Activated CD8-positive, alpha-beta T cell treated with anti-CD3 and anti-CD28 coated beads, Interleukin-2, amount 10 ng/mL, durations not matched to agents 7 days and 5 days (primary cell): Measurements from ENCODE around the gene BICC1. TPM values are rescaled to one million over a fixed set of nuclear protein-coding genes. Genes with fewer than 3 reads are reported as not detected.

Experiments
- ATAC-seq: fragments of 150-1000 bp; cut with Tn5 transposase; one replicate; pipeline ENCODE4 v1.10.0; 2021; ENCODE audit warnings: moderate library complexity
- CTCF ChIA-PET: fragments of 350-600 bp; sonication (Branson Sonifier 250); formaldehyde crosslinking; loops from one replicate; lab custom pipeline; 2021; ENCODE audit warnings: antibody characterized with exemption; lab: Charles Lee
- POLR2A ChIA-PET: fragments of 350-600 bp; sonication (Branson Sonifier 250); formaldehyde crosslinking; loops from one replicate; lab custom pipeline; 2021; ENCODE audit warnings: antibody characterized with exemption; lab: Charles Lee
- DNase-seq: peaks from one replicate; pipeline ENCODE4 v3.0.0-alpha.2; 2020
- H3K27ac Mint-ChIP-seq: one replicate; pipeline ENCODE4 v1.8.0; 2021; ENCODE audit warnings: mild to moderate bottlenecking, mixed read lengths
- H3K27me3 Mint-ChIP-seq: one replicate; pipeline ENCODE4 v1.8.0; 2021; ENCODE audit warnings: low read depth, mixed read lengths
- H3K36me3 Mint-ChIP-seq: one replicate; pipeline ENCODE4 v1.8.0; 2021; ENCODE audit warnings: low read depth, mixed read lengths
- H3K4me1 Mint-ChIP-seq: one replicate; pipeline ENCODE4 v1.8.0; 2021; ENCODE audit warnings: low read depth, mixed read lengths
- H3K4me3 Mint-ChIP-seq: one replicate; pipeline ENCODE4 v1.8.0; 2021; ENCODE audit warnings: mild to moderate bottlenecking, mixed read lengths
- H3K9me3 Mint-ChIP-seq: one replicate; pipeline ENCODE4 v1.8.0; 2022; ENCODE audit warnings: mixed read lengths; ENCODE audit not compliant: insufficient read depth
- total RNA-seq, 2 experiments: library from RNA; stranded (reverse); gene quantifications; one replicate each; pipeline ENCODE4 v1.2.3, GENCODE V29; 2021

The BICC1 gene
- total RNA-seq, 2 experiments from 2014 or later, result not detected

GRCh38 chr10:58481569-58482109, 31.0 kb upstream of the BICC1 start:
- ATAC-seq (no peak), DNase-seq (no peak)
- H3K9me3 Mint-ChIP-seq, result no peaks in the 10 kb centered on the region
- no peak overlapping the region for H3K4me3 Mint-ChIP-seq
- peaks cover 11% of the 10 kb centered on the region for H3K4me1 Mint-ChIP-seq
- H3K27me3 Mint-ChIP-seq, result peaks cover 15% of the 10 kb centered on the region
- no peak overlapping the region for H3K27ac Mint-ChIP-seq
- ChIA-PET POLR2A (no interaction called here), CTCF (no interaction called here)
- no peaks in the 10 kb centered on the region for H3K36me3 Mint-ChIP-seq

DNA sequence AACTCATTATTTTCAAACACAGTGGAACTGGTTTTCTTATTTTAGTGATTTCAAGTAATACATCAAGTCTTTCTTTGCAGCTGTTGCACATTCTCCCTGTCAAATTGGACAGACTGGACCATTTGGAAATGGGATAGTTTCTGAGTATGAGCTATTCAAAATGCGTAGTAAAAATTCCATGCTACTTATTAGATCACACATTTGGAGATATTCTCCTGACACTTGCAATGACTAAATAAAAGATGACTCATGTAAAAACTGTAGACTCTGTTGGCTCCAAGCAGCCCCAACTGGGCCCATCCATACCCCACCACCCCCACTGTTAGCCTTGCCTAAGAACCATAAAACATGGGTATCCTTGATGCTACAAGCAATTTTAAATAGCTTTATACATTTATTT, 25.9 kb upstream of the BICC1 start:
- Mint-ChIP-seq H3K4me1 (no peaks in the 10 kb centered on the region), H3K4me3 (no peak overlapping the region), H3K27me3 (peaks cover 13% of the 10 kb centered on the region), H3K9me3 (no peaks in the 10 kb centered on the region), H3K27ac (no peak overlapping the region), H3K36me3 (no peaks in the 10 kb centered on the region)
- ATAC-seq (no peak), DNase-seq (no peak)
- ChIA-PET POLR2A (no interaction called here), CTCF (no interaction called here)

DNA sequence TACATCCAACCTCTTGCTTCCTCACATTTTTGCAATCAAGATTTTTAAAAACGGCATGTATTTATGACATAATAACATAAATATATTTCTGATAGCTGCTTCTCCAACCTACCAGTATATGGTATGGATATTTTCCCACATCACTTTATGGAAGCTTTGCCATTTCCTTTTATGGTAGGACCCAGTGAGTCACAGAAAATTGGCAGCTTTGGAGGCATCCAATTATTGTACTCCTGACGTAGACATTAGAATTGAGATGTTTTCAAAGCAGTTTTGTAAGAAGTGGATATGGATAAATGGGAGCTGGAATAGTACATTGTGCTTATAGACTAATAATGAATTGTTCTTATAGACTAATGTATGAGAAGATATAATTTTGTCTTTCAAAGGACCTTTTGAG, 23.8 kb upstream of the BICC1 start:
- no peaks in the 10 kb centered on the region for H3K4me1 Mint-ChIP-seq
- no peak overlapping the region for H3K4me3 Mint-ChIP-seq
- peaks cover 5% of the 10 kb centered on the region for H3K27me3 Mint-ChIP-seq
- no peaks in the 10 kb centered on the region for H3K36me3 Mint-ChIP-seq
- ATAC-seq (no peak), DNase-seq (no peak)
- ChIA-PET POLR2A (no interaction called here), CTCF (no interaction called here)
- no peak overlapping the region for H3K27ac Mint-ChIP-seq
- H3K9me3 Mint-ChIP-seq, result no peaks in the 10 kb centered on the region

DNA sequence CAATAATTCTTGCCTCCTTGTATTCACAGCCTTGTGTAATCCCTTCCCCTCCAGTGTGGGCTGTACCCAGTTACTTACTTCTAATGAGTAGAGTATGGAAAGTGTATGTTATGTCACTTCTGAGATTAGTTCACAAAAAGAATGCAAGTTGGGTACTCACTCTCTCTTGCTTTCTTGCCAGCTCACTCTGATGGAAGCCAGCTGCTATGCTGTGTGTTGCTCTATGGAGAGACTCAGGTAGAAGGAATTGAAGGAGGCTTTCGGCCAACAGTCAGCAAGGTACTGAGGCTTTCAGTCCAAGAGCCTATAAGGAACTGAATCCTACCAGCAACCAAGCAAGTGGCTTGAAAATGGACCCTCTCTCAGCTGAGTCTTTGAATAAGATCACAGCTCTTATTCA, 9.7 kb upstream of the BICC1 start:
- peaks cover 22% of the 10 kb centered on the region for H3K27me3 Mint-ChIP-seq
- POLR2A ChIA-PET, result no interaction called here

DNA sequence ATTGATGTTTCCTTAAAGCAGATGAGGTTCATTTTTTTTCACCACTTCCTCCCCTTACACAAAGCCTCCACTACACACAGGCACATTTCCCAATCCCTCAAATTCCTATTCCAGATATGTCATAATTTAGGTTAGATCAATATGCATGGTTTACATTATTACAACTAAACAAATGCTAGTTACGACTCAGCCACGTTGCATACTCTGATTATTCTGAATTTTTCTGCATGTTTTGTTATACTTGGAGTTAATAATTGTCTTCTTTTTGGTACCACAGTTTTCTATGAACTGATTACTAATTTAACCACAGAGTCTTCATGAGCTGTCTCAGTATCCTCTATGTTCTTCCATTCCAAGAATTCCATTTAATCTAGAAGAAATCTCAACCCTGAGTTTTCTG, 4.4 kb upstream of the BICC1 start:
- no peaks in the 10 kb centered on the region for H3K9me3 Mint-ChIP-seq
- no peak for DNase-seq
- H3K4me3 Mint-ChIP-seq, result no peak overlapping the region
- H3K36me3 Mint-ChIP-seq, result no peaks in the 10 kb centered on the region
- ChIA-PET POLR2A (no interaction called here), CTCF (no interaction called here)
- H3K27ac Mint-ChIP-seq, result no peak overlapping the region
- ATAC-seq, result no peak
- H3K27me3 Mint-ChIP-seq, result peaks cover 15% of the 10 kb centered on the region
- H3K4me1 Mint-ChIP-seq, result peaks cover 3% of the 10 kb centered on the region

More for the DNA sequence above, 9.7 kb upstream of the BICC1 start:
- no peak overlapping the region for H3K27ac Mint-ChIP-seq
- no peaks in the 10 kb centered on the region for H3K36me3 Mint-ChIP-seq
- H3K4me3 Mint-ChIP-seq, result no peak overlapping the region
- CTCF ChIA-PET, result interaction anchor here (1.4 kb wide), 1 partner anchor 28 kb away, joined by 4 read pairs; no protein-coding TSS in a partner anchor
- H3K9me3 Mint-ChIP-seq, result no peaks in the 10 kb centered on the region
- ATAC-seq (no peak), DNase-seq (no peak)
- H3K4me1 Mint-ChIP-seq, result no peaks in the 10 kb centered on the region

DNA sequence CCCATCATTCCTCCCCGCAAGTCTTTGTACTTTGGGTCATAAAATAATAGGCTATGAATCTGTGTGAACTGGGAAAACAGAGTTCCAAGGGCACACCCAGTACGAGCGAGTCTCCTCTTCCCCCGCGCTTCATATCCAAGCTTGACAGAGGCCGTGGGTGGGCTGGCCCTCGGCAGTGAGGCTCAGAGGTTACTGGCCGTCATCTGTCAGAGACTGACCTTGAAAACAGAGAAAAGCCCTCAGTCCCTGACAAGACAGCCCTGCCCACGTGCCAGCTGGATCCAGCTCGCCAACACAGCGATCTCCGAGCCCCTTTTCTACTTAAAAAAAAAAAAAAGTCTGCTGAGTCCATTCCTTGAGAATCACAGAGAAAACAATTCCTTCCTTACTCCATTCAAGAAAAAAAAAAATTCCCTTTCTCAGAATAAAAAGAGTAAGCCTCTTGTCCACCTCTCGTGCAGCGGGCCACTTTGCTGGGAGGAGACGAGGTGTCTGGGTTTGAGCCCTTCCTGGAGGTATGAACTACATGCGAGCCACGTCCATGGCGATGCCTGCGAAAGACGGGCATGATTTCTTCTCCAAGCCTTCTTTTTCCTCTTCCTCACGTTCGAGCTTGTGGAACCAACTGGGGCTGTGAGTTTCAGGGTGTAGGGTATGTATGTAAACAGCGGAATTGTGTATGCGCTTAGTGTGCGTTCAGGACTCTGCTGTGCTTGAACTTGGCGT, 744 bp upstream of the BICC1 start:
- no peaks in the 10 kb centered on the region for H3K9me3 Mint-ChIP-seq
- DNase-seq (no peak), ATAC-seq (peak; percentile 19)
- H3K27ac Mint-ChIP-seq, result no peak overlapping the region
- ChIA-PET POLR2A (no interaction called here), CTCF (interaction anchor here (1.3 kb wide), 1 partner anchor 212 kb away, joined by 5 read pairs; no protein-coding TSS in a partner anchor)
- peak overlapping the region; percentile 52 for H3K4me3 Mint-ChIP-seq
- H3K27me3 Mint-ChIP-seq, result peaks cover 29% of the 10 kb centered on the region
- peaks cover 9% of the 10 kb centered on the region for H3K4me1 Mint-ChIP-seq
- H3K36me3 Mint-ChIP-seq, result no peaks in the 10 kb centered on the region

DNA sequence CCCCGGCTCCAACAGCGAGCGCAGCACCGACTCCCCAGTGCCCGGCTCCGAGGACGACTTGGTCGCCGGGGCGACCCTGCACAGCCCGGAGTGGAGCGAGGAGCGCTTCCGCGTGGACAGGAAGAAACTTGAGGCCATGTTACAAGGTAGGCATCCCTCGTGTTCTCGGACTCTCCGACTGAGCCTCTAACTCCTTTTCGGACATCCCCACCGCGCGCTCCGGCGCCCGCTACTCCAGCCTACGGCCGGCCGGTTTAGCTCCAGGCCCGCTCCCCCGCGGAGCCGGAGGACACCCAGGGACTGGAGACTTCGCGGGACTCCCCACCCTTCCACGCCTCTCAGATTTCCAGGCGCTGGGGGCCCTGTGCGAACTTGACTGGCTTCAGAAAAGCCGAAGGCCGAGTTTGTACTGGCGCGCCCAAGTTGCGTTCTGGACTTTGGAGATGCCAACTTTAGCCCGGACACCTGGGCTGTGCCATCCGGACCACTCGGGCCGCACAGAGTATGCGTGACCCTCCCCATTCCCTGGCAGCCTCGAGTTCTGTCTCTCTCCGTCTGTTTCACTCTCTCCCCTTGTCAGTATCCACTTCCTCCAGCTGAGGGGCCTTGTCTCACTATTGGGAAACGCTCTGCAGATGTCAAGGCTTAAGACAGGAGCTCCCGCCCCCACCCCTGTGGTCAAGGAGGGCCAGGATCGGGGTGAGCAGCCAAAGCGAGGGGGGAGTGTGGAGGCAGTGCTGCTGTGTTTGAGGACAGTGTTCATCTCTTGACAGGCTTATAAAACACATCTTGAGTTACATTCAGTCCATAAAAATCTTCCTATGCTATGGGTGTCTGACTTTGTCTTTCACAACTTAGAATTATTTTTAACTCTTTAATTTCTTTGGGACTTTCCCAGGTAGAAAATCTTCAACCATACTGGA, 777 bp downstream of the BICC1 start:
- Mint-ChIP-seq H3K27ac (no peak overlapping the region), H3K4me1 (peaks cover 9% of the 10 kb centered on the region), H3K27me3 (peaks cover 40% of the 10 kb centered on the region), H3K36me3 (no peaks in the 10 kb centered on the region), H3K4me3 (peak overlapping the region; percentile 49), H3K9me3 (no peaks in the 10 kb centered on the region)
- DNase-seq (no peak), ATAC-seq (peak; percentile 42)
- CTCF ChIA-PET, result no interaction called here
- POLR2A ChIA-PET, result no interaction called here

- no peak for DNase-seq
- ChIA-PET POLR2A (no interaction called here), CTCF (interaction anchor here (1.7 kb wide), 1 partner anchor 17 kb away, joined by 5 read pairs; no protein-coding TSS in a partner anchor)
- Mint-ChIP-seq H3K9me3 (no peaks in the 10 kb centered on the region), H3K4me1 (peaks cover 9% of the 10 kb centered on the region), H3K27me3 (peaks cover 40% of the 10 kb centered on the region), H3K27ac (no peak overlapping the region), H3K4me3 (peak overlapping the region; percentile 49), H3K36me3 (no peaks in the 10 kb centered on the region)
- no peak for ATAC-seq
These were observed 1.6 kb downstream of the BICC1 start for GRCh38 chr10:58514111-58514770.

DNA sequence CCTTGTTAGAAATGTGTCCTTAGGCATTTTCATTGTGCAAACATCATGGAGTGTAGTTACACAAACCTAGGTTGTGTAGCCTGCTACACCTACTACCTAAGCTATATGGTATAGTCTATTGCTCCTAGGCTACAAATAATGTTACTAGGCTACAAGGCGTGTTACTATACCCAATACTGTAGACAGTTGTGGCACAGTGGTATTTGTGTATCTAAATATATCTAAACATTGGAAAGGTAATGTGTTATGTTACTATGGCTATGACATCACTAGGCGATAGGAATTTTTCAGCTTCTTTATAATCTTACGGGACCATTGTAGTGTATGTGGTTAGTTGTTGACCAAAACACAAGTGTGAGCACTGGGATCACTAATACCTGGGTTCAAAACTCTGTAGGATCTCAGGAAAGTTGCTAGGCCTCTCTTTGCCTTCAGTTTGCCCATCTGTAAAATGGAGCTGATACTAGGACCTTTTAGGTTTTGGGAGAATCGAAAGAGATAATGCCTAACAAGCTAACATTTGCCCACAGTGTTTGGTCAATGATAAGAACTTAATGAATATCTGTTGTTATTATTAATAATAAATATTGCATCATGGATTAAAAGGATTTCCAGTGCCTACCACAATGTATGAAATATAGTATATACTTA, 2.7 kb downstream of the BICC1 start:
- ATAC-seq, result no peak
- no peak for DNase-seq
- ChIA-PET POLR2A (no interaction called here), CTCF (interaction anchor here (1.7 kb wide), 1 partner anchor 16 kb away, joined by 5 read pairs; no protein-coding TSS in a partner anchor)
- Mint-ChIP-seq H3K36me3 (no peaks in the 10 kb centered on the region), H3K9me3 (no peaks in the 10 kb centered on the region), H3K4me3 (no peak overlapping the region), H3K4me1 (peaks cover 9% of the 10 kb centered on the region), H3K27me3 (peaks cover 40% of the 10 kb centered on the region), H3K27ac (no peak overlapping the region)

DNA sequence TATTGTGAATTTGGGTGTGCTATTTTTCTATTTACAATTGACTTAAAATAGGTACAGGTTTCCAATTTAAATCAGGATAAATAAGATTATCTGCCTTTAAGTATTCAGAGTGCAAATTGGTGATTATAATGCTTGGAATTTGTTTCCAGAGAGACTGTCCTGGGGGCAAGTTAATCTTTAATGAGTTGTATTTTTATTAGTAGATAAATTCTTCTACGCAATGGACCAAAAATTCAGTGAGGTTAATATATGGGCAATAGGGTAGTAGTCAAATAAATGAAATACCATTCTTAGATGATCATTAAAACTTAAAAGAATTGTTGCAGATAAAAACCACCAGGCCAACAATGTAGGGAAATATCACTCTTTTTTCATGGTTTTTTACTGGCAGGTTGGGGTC, 3.4 kb downstream of the BICC1 start:
- Mint-ChIP-seq H3K4me1 (peaks cover 9% of the 10 kb centered on the region), H3K9me3 (no peaks in the 10 kb centered on the region), H3K4me3 (no peak overlapping the region), H3K27me3 (peaks cover 40% of the 10 kb centered on the region), H3K27ac (no peak overlapping the region), H3K36me3 (no peaks in the 10 kb centered on the region)
- DNase-seq, result no peak
- ChIA-PET CTCF (interaction anchor here (1.7 kb wide), 1 partner anchor 15 kb away, joined by 5 read pairs; no protein-coding TSS in a partner anchor), POLR2A (no interaction called here)
- no peak for ATAC-seq

GRCh38 chr10:58516671-58517070, 4.0 kb downstream of the BICC1 start:
- Mint-ChIP-seq H3K4me1 (peaks cover 9% of the 10 kb centered on the region), H3K36me3 (no peaks in the 10 kb centered on the region), H3K4me3 (no peak overlapping the region), H3K27me3 (peaks cover 40% of the 10 kb centered on the region), H3K27ac (no peak overlapping the region), H3K9me3 (no peaks in the 10 kb centered on the region)
- no peak for ATAC-seq
- POLR2A ChIA-PET, result no interaction called here
- CTCF ChIA-PET, result no interaction called here
- no peak for DNase-seq
